Thyroid gland (tissue), 4 donors: ENCODE measurements around the gene UBASH3B. TPM values are rescaled to one million over a fixed set of nuclear protein-coding genes. Genes with fewer than 3 reads are reported as not detected.

ENCODE experiments used
- DNase-seq, 2 donors: peaks; one replicate each; pipeline ENCODE4 v3.0.0-alpha.2; 2019
- H3K27ac ChIP-seq, 3 donors: fragments of 200-600 bp; sonication (generic); 1 replicate in 2 of 3; 2 replicates in 1 of 3; pipeline ENCODE4 v1.5.1; 2016 to 2019; ENCODE audit warnings: mild to moderate bottlenecking in 1 of 3, moderate library complexity in 1 of 3
- H3K27me3 ChIP-seq: fragments of 200-600 bp; sonication (generic); one replicate; pipeline ENCODE4 v1.5.1; 2019
- H3K36me3 ChIP-seq, 2 donors: fragments of 200-600 bp; sonication (generic); one replicate each; pipeline ENCODE4 v1.5.1; 2016 to 2019
- H3K4me1 ChIP-seq, 2 donors: fragments of 200-600 bp; sonication (generic); one replicate each; pipeline ENCODE4 v1.5.1; 2017 to 2019
- H3K4me3 ChIP-seq, 3 donors: fragments of 200-600 bp; sonication (generic); replicated peaks in 1 of 3; 1 replicate in 2 of 3; 2 replicates in 1 of 3; pipeline ENCODE4 v1.5.1; 2016; ENCODE audit warnings: mild to moderate bottlenecking in 1 of 3
- H3K9me3 ChIP-seq: fragments of 200-600 bp; sonication (generic); one replicate; pipeline ENCODE4 v1.5.1; 2017
- POLR2A ChIP-seq, 2 donors: fragments of 450-650 bp; IDR thresholded peaks; one replicate each; pipeline ENCODE4 v1.6.1; 2017; ENCODE audit warnings: antibody characterized with exemption in 2 of 2, mild to moderate bottlenecking in 2 of 2, moderate library complexity in 1 of 2
- WGBS, 2 donors: methylation state at CpG; one replicate each; pipeline ENCODE4 v1.1.5; 2017; 5-methylcytosine and 5-hydroxymethylcytosine counted together
- intact Hi-C: fragments of 100-400 bp; cut with DNase I; formaldehyde crosslinking; loops from one replicate; pipeline ENCODE4 v1.15.1; 2023
- total RNA-seq, 4 donors: library from RNA; depleted of rRNA; stranded (reverse); fragments of >200 nt; gene quantifications; one replicate each; pipeline ENCODE4 v1.2.3, GENCODE V29; 2016
- TF ChIP-seq, protein P1 (sequence below), 6 experiments: fragments of 200-600 bp in 3 of 6; fragments of 450-650 bp in 3 of 6; sonication (generic) in 3 of 6; IDR thresholded peaks; one replicate each; pipeline ENCODE4 v1.5.1; 2016 to 2019; ENCODE audit warnings: antibody characterized with exemption in 6 of 6, mild to moderate bottlenecking in 2 of 6, inconsistent platforms in 1 of 6, moderate library complexity in 1 of 6

The UBASH3B gene
- total RNA-seq, 4 donors from 2014 or later = 4.3 to 16.6 (median 9.1) TPM

DNA sequence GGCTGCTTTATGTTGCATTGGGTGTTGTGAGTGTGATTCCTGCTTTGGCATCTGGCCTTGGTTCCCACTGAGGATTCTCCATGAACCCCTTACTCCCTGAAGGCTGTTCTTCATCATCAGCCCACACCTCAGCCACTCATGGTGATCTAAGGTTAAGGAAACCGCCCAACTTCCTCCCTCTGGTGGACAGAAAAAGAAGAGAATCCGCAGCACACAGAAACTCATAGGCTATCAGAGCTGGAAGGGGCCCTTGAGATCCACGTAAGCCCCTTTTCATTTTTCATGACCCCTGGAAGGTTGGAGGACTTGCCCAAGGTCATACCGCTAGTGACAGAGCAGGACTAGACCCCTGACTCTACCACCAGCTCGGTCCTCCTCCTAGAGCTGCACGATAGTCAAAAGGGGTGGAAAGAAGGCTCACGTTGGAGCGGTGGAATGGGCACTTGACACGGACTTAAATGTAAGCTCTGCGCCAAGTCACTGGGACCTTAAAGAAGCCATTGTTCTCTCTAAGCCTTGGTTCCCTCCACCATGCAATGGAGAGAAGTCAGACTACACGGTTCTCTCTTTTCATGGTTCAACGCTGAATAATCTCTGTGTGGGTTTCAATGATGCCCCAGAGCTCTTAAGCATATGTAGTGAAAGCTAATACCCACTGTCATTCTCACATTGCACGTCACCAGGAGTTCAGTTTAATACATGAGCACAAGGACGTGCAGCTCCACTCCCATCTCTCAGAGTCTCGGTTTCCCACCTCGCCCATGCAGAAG, 99.2 kb downstream of the UBASH3B start:
- intact Hi-C loops = no loop called here
- TF ChIP-seq, protein P1, sequence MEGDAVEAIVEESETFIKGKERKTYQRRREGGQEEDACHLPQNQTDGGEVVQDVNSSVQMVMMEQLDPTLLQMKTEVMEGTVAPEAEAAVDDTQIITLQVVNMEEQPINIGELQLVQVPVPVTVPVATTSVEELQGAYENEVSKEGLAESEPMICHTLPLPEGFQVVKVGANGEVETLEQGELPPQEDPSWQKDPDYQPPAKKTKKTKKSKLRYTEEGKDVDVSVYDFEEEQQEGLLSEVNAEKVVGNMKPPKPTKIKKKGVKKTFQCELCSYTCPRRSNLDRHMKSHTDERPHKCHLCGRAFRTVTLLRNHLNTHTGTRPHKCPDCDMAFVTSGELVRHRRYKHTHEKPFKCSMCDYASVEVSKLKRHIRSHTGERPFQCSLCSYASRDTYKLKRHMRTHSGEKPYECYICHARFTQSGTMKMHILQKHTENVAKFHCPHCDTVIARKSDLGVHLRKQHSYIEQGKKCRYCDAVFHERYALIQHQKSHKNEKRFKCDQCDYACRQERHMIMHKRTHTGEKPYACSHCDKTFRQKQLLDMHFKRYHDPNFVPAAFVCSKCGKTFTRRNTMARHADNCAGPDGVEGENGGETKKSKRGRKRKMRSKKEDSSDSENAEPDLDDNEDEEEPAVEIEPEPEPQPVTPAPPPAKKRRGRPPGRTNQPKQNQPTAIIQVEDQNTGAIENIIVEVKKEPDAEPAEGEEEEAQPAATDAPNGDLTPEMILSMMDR (IDR thresholded peaks at IDR 0.05) = peak in 3 of 6 experiments; percentile 23 to 28 (median 25)
- no peak for TF ChIP-seq POLR2A (IDR thresholded peaks at IDR 0.05)
- 88 to 90% methylated on average over 16 of the region's 16 CpGs for WGBS, 2 donors
- Histone ChIP-seq H3K9me3 (no peaks in the 10 kb centered on the region), H3K4me3 (no peak overlapping the region), H3K4me1 (peaks cover 5 to 10% of the 10 kb centered on the region in 2 donors), H3K27me3 (no peaks in the 10 kb centered on the region), H3K36me3 (no peaks in the 10 kb centered on the region), H3K27ac (no peak overlapping the region)
- DNase-seq = no peak

DNA sequence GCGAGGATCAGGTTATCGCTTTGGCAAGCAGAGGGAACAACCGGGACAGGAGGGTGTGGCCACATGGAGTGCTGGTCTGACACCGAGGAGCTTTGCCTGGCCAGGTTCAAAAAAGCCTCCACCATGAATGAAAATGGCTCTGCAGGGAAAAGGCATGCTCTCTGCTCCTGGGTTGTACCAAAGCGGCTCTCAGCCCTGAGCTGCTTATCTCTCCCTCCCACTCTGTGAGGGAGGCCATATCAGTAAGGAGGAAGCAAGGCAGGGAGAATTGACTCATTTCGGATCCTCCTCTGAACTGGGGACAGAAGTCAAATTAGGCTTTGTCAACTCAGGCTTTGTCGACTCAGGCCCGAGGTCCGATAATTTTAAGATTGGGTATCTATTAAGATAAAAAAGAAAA, 99.9 kb downstream of the UBASH3B start:
- no peak for DNase-seq
- Histone ChIP-seq H3K27ac (no peak overlapping the region), H3K9me3 (no peaks in the 10 kb centered on the region), H3K36me3 (no peaks in the 10 kb centered on the region), H3K4me1 (peaks cover 5 to 10% of the 10 kb centered on the region in 2 donors), H3K4me3 (no peak overlapping the region), H3K27me3 (no peaks in the 10 kb centered on the region)
- WGBS, 2 donors = 78 to 90% methylated on average over 9 of the region's 9 CpGs
- intact Hi-C loops = no loop called here
- TF ChIP-seq, protein P1 (IDR thresholded peaks at IDR 0.05) = no peak
- no peak for TF ChIP-seq POLR2A (IDR thresholded peaks at IDR 0.05)

DNA sequence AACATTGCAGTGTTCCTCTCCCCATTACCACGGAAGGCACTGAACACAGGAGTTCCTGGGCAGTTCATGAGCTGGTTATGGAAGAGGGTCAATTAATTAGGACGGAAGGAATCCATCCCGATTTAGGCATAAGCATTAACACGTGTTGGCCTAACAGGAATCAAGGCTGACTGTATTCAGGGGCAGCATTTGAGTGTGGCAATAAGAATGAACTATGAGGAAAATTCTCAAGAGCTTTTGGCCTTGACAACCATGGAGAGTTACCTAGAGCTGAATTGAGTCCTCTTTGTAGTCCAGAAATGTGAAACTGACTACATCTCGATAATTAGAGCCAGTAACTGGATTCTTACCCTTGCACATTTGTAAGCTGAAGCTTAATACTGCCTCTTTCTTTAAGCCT, 100.4 kb downstream of the UBASH3B start:
- no peak overlapping the region for H3K27ac ChIP-seq
- DNase-seq = no peak
- WGBS, 2 donors = 94 to 96% methylated on average over 5 of the region's 5 CpGs
- TF ChIP-seq POLR2A (IDR thresholded peaks at IDR 0.05) = no peak
- TF ChIP-seq, protein P1 (IDR thresholded peaks at IDR 0.05) = no peak
- no peak overlapping the region for H3K4me3 ChIP-seq
- H3K36me3 ChIP-seq = no peaks in the 10 kb centered on the region
- no peaks in the 10 kb centered on the region for H3K27me3 ChIP-seq
- H3K9me3 ChIP-seq = no peaks in the 10 kb centered on the region
- intact Hi-C loops = no loop called here
- H3K4me1 ChIP-seq = peaks cover 5 to 10% of the 10 kb centered on the region in 2 donors

DNA sequence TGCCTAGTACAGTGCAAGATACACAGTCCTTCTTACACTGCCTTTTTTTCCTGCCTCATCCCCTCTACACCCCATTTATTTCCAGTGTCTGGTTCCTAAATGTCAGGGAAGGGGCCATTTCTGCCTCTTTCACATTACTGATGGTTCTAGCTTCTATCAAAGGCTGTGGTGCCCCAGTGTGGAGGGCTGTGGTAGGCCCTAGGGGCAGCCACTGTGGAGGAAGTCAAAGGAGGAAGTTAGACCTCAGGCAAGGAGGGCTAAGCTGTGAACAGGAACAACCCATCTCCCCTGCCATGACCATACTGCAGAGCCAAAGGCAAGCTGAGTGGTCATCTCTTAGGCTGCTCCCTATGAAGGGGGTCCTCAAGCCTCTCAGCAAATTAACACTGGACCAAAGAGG, 100.9 kb downstream of the UBASH3B start:
- no peak overlapping the region for H3K4me3 ChIP-seq
- H3K27ac ChIP-seq = no peak overlapping the region
- DNase-seq = no peak
- H3K9me3 ChIP-seq = no peaks in the 10 kb centered on the region
- no peaks in the 10 kb centered on the region for H3K36me3 ChIP-seq
- H3K27me3 ChIP-seq = no peaks in the 10 kb centered on the region
- H3K4me1 ChIP-seq = peaks cover 5 to 10% of the 10 kb centered on the region in 2 donors
- TF ChIP-seq, protein P1 (IDR thresholded peaks at IDR 0.05) = peak in 1 of 6 experiments; percentile 5
- TF ChIP-seq POLR2A (IDR thresholded peaks at IDR 0.05) = no peak
- intact Hi-C loops = no loop called here

DNA sequence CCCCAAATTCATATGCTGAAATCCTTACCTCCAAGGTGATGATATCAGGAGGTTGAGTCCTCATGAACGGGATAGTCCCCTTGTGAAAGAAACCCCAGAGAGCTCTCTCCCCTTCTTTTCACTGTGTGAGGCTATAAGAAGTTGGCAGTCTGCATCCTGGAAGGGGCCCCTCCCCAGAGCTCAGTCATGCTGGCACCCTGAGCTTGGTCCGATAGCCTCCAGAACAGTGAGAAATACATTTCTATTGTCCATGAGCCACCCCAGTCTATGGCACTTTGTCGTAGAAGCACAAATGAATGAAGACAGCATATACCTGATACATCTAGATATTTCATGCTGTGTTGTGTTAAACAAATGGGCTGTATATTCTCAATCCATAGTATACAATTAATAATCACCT, 101.7 kb downstream of the UBASH3B start:
- Histone ChIP-seq H3K9me3 (no peaks in the 10 kb centered on the region), H3K36me3 (no peaks in the 10 kb centered on the region), H3K4me1 (peaks cover 5 to 10% of the 10 kb centered on the region in 2 donors), H3K4me3 (no peak overlapping the region), H3K27ac (no peak overlapping the region), H3K27me3 (no peaks in the 10 kb centered on the region)
- DNase-seq = no peak
- WGBS, 2 donors = 100% methylated on average over 3 of the region's 3 CpGs
- intact Hi-C loops = no loop called here
- TF ChIP-seq, protein P1 (IDR thresholded peaks at IDR 0.05) = no peak
- no peak for TF ChIP-seq POLR2A (IDR thresholded peaks at IDR 0.05)
